Amygdala (tissue), 56 donors: ENCODE data around the gene TNS3.
"Not testable (repeated sequence)": the region's sequence is repeated elsewhere in the genome, so short reads cannot be mapped to it uniquely, and the experiment has no call there.

Experiments used
- DNase-seq, 56 donors: peaks; one replicate each; lab custom pipeline; 2025; lab: John Stamatoyannopoulos, UW

The TNS3 gene

GRCh38 chr7:47441048-47441447 lies 140.9 kb downstream of the TNS3 start:
- not testable (repeated sequence) for DNase-seq

GRCh38 chr7:47440320-47440719 lies 141.6 kb downstream of the TNS3 start:
- no peak for DNase-seq

- DNase-seq, result no peak
Measured at GRCh38 chr7:47439181-47439667, 142.7 kb downstream of the TNS3 start.

GRCh38 chr7:47438411-47439029 lies 143.4 kb downstream of the TNS3 start:
- no peak for DNase-seq

- DNase-seq, result peak in 31 of 56 donors; percentile 6 to 66 (median 24)
Measured at GRCh38 chr7:47435889-47436312, 146.0 kb downstream of the TNS3 start.

GRCh38 chr7:47433564-47433895 lies 148.4 kb downstream of the TNS3 start:
- no peak for DNase-seq

- no peak for DNase-seq
Measured at GRCh38 chr7:47432671-47433563, 149.0 kb downstream of the TNS3 start.

GRCh38 chr7:47430422-47430821 lies 151.5 kb downstream of the TNS3 start:
- no peak for DNase-seq

- no peak for DNase-seq
Measured at GRCh38 chr7:47428768-47429472, 153.0 kb downstream of the TNS3 start.

GRCh38 chr7:47428052-47428767 lies 153.7 kb downstream of the TNS3 start:
- DNase-seq, result peak in 1 of 56 donors; percentile 9

GRCh38 chr7:47427051-47427643 lies 154.8 kb downstream of the TNS3 start:
- no peak for DNase-seq

GRCh38 chr7:47424523-47424922 lies 157.4 kb downstream of the TNS3 start:
- DNase-seq, result no peak

- no peak for DNase-seq
Measured at GRCh38 chr7:47423196-47423595, 158.7 kb downstream of the TNS3 start.

- DNase-seq, result no peak
Measured at GRCh38 chr7:47422611-47423010, 159.3 kb downstream of the TNS3 start.

- no peak for DNase-seq
Measured at GRCh38 chr7:47421456-47421855, 160.5 kb downstream of the TNS3 start.

- DNase-seq, result no peak
Measured at GRCh38 chr7:47420122-47420780, 161.7 kb downstream of the TNS3 start.

GRCh38 chr7:47419471-47419870 lies 162.4 kb downstream of the TNS3 start:
- DNase-seq, result no peak

- DNase-seq, result no peak
Measured at GRCh38 chr7:47418601-47419309, 163.2 kb downstream of the TNS3 start.
